ENCODE measurements around the gene GMPPA. TPM values are rescaled to one million over a fixed set of nuclear protein-coding genes. Genes with fewer than 3 reads are reported as not detected.

Gene GMPPA
- total and polyA plus RNA-seq, 2 donors (not counting 1 experiment from before 2014, with no cell fraction given), result 38.3 to 59.7 TPM

- peaks cover 2% of the 10 kb centered on the region for H3K27me3 ChIP-seq (ENCODE audit: control insufficient read depth, insufficient read depth, low read length)
- H3K9ac ChIP-seq (ENCODE audit: insufficient read depth, low read length), result no peak overlapping the region
- no peak overlapping the region for H3K4me3 ChIP-seq (replicated peaks in 1 of 4; ENCODE audit: control extremely low read depth in 1 of 4, insufficient read depth in 1 of 4, low read depth in 3 of 4, low read length in 4 of 4)
- H3K9me3 ChIP-seq (ENCODE audit: control insufficient read depth, insufficient read depth, low read depth, low read length), result no peaks in the 10 kb centered on the region
- TF ChIP-seq EZH2 (IDR thresholded peaks at IDR 0.05; ENCODE audit: low read length, missing control alignments), result no peak
- TF ChIP-seq CTCF (conservative IDR thresholded peaks at IDR 0.05 in 1 of 2, IDR thresholded peaks at IDR 0.05 in 1 of 2; ENCODE audit: low read depth in 1 of 2, low read length in 2 of 2), result no peak
- H3K36me3 ChIP-seq (ENCODE audit: control insufficient read depth, insufficient read depth, low read length), result peaks cover 18% of the 10 kb centered on the region
- no peak overlapping the region for H2AFZ ChIP-seq (ENCODE audit: low read length)
- H3K27ac ChIP-seq (ENCODE audit: insufficient read depth, low read length), result no peak overlapping the region
- H3K79me2 ChIP-seq (ENCODE audit: control insufficient read depth, insufficient read depth, low read length), result peaks cover 6% of the 10 kb centered on the region
- DNase-seq (ENCODE audit: low read depth in 2 of 2), result no peak
- H3K4me2 ChIP-seq (ENCODE audit: extremely low read depth, insufficient read depth, low read length), result no peak overlapping the region
- peaks cover 9% of the 10 kb centered on the region for H3K4me1 ChIP-seq (ENCODE audit: control insufficient read depth, extremely low read depth, insufficient read depth, low read length)
- no peaks in the 10 kb centered on the region for H4K20me1 ChIP-seq (ENCODE audit: control insufficient read depth, extremely low read depth, insufficient read depth, low read length)
These were observed 3.2 kb downstream of the GMPPA start for GRCh38 chr2:219501849-219502248.

- H3K9me3 ChIP-seq (ENCODE audit: control insufficient read depth, insufficient read depth, low read depth, low read length), result no peaks in the 10 kb centered on the region
- no peak overlapping the region for H2AFZ ChIP-seq (ENCODE audit: low read length)
- H3K79me2 ChIP-seq (ENCODE audit: control insufficient read depth, insufficient read depth, low read length), result peaks cover 6% of the 10 kb centered on the region
- H3K9ac ChIP-seq (ENCODE audit: insufficient read depth, low read length), result no peak overlapping the region
- no peaks in the 10 kb centered on the region for H3K27me3 ChIP-seq (ENCODE audit: control insufficient read depth, insufficient read depth, low read length)
- H3K4me3 ChIP-seq (replicated peaks in 1 of 4; ENCODE audit: control extremely low read depth in 1 of 4, insufficient read depth in 1 of 4, low read depth in 3 of 4, low read length in 4 of 4), result no peak overlapping the region
- TF ChIP-seq CTCF (conservative IDR thresholded peaks at IDR 0.05 in 1 of 2, IDR thresholded peaks at IDR 0.05 in 1 of 2; ENCODE audit: low read depth in 1 of 2, low read length in 2 of 2) (no peak), EZH2 (IDR thresholded peaks at IDR 0.05; ENCODE audit: low read length, missing control alignments) (no peak)
- peaks cover 9% of the 10 kb centered on the region for H3K4me1 ChIP-seq (ENCODE audit: control insufficient read depth, extremely low read depth, insufficient read depth, low read length)
- no peak overlapping the region for H3K4me2 ChIP-seq (ENCODE audit: extremely low read depth, insufficient read depth, low read length)
- H3K27ac ChIP-seq (ENCODE audit: insufficient read depth, low read length), result no peak overlapping the region
- H4K20me1 ChIP-seq (ENCODE audit: control insufficient read depth, extremely low read depth, insufficient read depth, low read length), result no peaks in the 10 kb centered on the region
- no peak for DNase-seq (ENCODE audit: low read depth in 2 of 2)
- H3K36me3 ChIP-seq (ENCODE audit: control insufficient read depth, insufficient read depth, low read length), result peaks cover 18% of the 10 kb centered on the region
These were observed 3.9 kb downstream of the GMPPA start for GRCh38 chr2:219502618-219503017.

GRCh38 chr2:219505585-219505984 is 6.9 kb downstream of the GMPPA start:
- Histone ChIP-seq H3K27ac (ENCODE audit: insufficient read depth, low read length) (no peak overlapping the region), H3K4me3 (replicated peaks in 1 of 4; ENCODE audit: control extremely low read depth in 1 of 4, insufficient read depth in 1 of 4, low read depth in 3 of 4, low read length in 4 of 4) (no peak overlapping the region), H3K36me3 (ENCODE audit: control insufficient read depth, insufficient read depth, low read length) (peaks cover 18% of the 10 kb centered on the region), H3K79me2 (ENCODE audit: control insufficient read depth, insufficient read depth, low read length) (no peaks in the 10 kb centered on the region), H3K9me3 (ENCODE audit: control insufficient read depth, insufficient read depth, low read depth, low read length) (no peaks in the 10 kb centered on the region), H3K4me2 (ENCODE audit: extremely low read depth, insufficient read depth, low read length) (no peak overlapping the region), H3K4me1 (ENCODE audit: control insufficient read depth, extremely low read depth, insufficient read depth, low read length) (no peaks in the 10 kb centered on the region), H3K9ac (ENCODE audit: insufficient read depth, low read length) (no peak overlapping the region), H3K27me3 (ENCODE audit: control insufficient read depth, insufficient read depth, low read length) (peaks cover 5% of the 10 kb centered on the region), H4K20me1 (ENCODE audit: control insufficient read depth, extremely low read depth, insufficient read depth, low read length) (no peaks in the 10 kb centered on the region), H2AFZ (ENCODE audit: low read length) (no peak overlapping the region)
- no peak for TF ChIP-seq CTCF (conservative IDR thresholded peaks at IDR 0.05 in 1 of 2, IDR thresholded peaks at IDR 0.05 in 1 of 2; ENCODE audit: low read depth in 1 of 2, low read length in 2 of 2)
- no peak for TF ChIP-seq EZH2 (IDR thresholded peaks at IDR 0.05; ENCODE audit: low read length, missing control alignments)
- no peak for DNase-seq (ENCODE audit: low read depth in 2 of 2)

All from fibroblast of lung (primary cell).